GM12878 (cell line): ENCODE measurements around the gene CPSF3.

Experiments
- BHLHE40 ChIP-seq, 2 experiments: fragments of 450-650 bp in 1 of 2; IDR thresholded peaks; 2 replicates each; pipeline ENCODE4 v1.6.1; 2011 to 2017; ENCODE audit warnings: low read depth in 2 of 2, borderline replicate concordance in 1 of 2, improper control_type of control experiment in 1 of 2, low read length in 1 of 2, mild to moderate bottlenecking in 1 of 2
- FOXK2 ChIP-seq: fragments of 450-650 bp; IDR thresholded peaks from 2 replicates; pipeline ENCODE4 v1.6.1; 2017; ENCODE audit warnings: mild to moderate bottlenecking, moderate library complexity
- NRF1 ChIP-seq: conservative IDR thresholded peaks from 2 replicates; pipeline ENCODE4 v1.6.1; 2011; ENCODE audit warnings: mild to moderate bottlenecking, low read depth, low read length, improper control_type of control experiment
- RFX5 ChIP-seq: IDR thresholded peaks from 2 replicates; pipeline ENCODE4 v1.6.1; 2011; ENCODE audit warnings: low read depth, low read length, improper control_type of control experiment
- STAT1 ChIP-seq: fragments of 450-650 bp; conservative IDR thresholded peaks from 2 replicates; pipeline ENCODE4 v1.6.1; 2014; ENCODE audit warnings: antibody characterized with exemption, mild to moderate bottlenecking
- ZSCAN29 ChIP-seq: fragments of 450-650 bp; IDR thresholded peaks from 2 replicates; pipeline ENCODE4 v1.6.1; 2017; ENCODE audit warnings: mild to moderate bottlenecking, moderate library complexity
- TF ChIP-seq, protein P1 (sequence below), 3 experiments: IDR thresholded peaks in 2 of 3; conservative IDR thresholded peaks in 1 of 3; 2 replicates each; pipeline ENCODE4 v1.5.1; 2011; ENCODE audit warnings: low read depth in 3 of 3, low read length in 3 of 3, mild to moderate bottlenecking in 3 of 3, control low read depth in 2 of 3, moderate library complexity in 2 of 3, inconsistent platforms in 1 of 3, mixed read lengths in 1 of 3; ENCODE audit not compliant: control insufficient read depth in 2 of 3, insufficient read depth in 1 of 3; ENCODE audit errors: extremely low read depth in 1 of 3

DNA sequence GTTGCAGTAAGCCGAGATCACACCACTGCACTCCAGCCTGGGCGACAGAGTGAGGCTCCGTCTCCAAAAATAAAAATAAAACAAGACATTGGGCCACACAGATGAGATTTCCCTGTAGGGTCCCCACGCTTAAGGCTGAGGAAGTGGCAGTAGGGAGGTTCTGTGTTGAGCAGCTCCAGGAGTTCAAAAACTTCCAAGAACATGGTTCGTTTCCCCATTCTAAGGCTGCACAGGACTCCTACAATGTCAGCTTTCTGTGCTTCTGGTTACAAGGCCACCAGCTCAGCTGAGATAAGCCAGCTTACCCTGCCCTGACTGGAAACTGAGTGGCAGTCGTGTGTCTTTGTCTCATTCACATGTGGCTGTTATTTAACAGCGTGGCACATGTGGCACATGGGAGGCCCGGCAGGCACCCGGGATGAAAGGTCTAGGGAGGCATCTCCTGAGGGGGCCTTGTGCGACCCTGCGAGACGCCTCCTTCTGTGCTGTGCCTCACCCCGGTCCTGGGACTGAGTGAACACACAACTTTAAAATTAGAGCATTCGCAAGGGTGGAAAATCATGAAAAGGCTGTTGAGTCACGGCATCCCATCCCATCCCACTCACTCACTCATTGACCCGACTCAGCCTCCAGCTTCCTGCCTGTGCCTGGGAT is 7.8 kb upstream of the CPSF3 start:
- no peak for TF ChIP-seq FOXK2
- TF ChIP-seq ZSCAN29, result no peak
- TF ChIP-seq NRF1, result no peak
- no peak for TF ChIP-seq RFX5
- TF ChIP-seq, protein P1, sequence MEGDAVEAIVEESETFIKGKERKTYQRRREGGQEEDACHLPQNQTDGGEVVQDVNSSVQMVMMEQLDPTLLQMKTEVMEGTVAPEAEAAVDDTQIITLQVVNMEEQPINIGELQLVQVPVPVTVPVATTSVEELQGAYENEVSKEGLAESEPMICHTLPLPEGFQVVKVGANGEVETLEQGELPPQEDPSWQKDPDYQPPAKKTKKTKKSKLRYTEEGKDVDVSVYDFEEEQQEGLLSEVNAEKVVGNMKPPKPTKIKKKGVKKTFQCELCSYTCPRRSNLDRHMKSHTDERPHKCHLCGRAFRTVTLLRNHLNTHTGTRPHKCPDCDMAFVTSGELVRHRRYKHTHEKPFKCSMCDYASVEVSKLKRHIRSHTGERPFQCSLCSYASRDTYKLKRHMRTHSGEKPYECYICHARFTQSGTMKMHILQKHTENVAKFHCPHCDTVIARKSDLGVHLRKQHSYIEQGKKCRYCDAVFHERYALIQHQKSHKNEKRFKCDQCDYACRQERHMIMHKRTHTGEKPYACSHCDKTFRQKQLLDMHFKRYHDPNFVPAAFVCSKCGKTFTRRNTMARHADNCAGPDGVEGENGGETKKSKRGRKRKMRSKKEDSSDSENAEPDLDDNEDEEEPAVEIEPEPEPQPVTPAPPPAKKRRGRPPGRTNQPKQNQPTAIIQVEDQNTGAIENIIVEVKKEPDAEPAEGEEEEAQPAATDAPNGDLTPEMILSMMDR (IDR thresholded peaks at IDR 0.05 in 2 of 3, conservative IDR thresholded peaks at IDR 0.05 in 1 of 3; ENCODE audit: control insufficient read depth in 2 of 3, extremely low read depth in 1 of 3, insufficient read depth in 1 of 3, low read depth in 3 of 3, low read length in 3 of 3), result no peak
- TF ChIP-seq STAT1, result no peak
- no peak for TF ChIP-seq BHLHE40 (IDR thresholded peaks at IDR 0.05; ENCODE audit: borderline replicate concordance in 1 of 2, low read depth in 2 of 2, low read length in 1 of 2)
